ENCODE results near the gene KIF6. TPM values are rescaled to one million over a fixed set of nuclear protein-coding genes. Genes with fewer than 3 reads are reported as not detected.
"Not testable (repeated sequence)": the region's sequence is repeated elsewhere in the genome, so short reads cannot be mapped to it uniquely, and the experiment has no call there.

Gene KIF6
- total RNA-seq, 5 donors from 2014 or later (not counting 1 experiment from before 2014, with no cell fraction given): 0.53 TPM; not detected in 4

DNA sequence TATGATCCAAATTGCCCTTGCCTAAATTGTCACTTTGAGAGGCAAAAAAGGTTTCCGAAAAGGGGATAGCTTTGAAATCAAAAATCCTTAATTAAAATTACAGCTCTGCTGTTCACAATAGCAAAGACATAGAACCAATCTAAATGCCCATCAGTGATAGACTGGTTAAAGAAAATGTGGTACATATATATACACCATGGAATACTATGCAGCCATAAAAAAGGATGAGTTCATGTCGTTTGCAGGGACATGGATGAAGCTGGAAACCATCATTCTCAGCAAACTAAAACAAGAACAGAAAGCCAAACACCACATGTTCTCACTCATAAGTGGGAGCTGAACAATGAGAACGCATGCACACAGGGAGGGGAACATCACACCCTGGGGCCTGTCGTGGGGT is 1.9 kb downstream of the KIF6 start:
- H3K4me1 Mint-ChIP-seq; H3K4me3 ChIP-seq (ENCODE audit: control insufficient read depth in 1 of 2, extremely low read depth in 1 of 2, low read length in 1 of 2); DNase-seq; H3K36me3 ChIP-seq (ENCODE audit: control insufficient read depth in 2 of 2, extremely low read depth in 1 of 2, insufficient read depth in 1 of 2, low read length in 1 of 2); H3K27ac Mint-ChIP-seq; H3K9me3 Mint-ChIP-seq; H3K9me3 ChIP-seq; H3K27ac ChIP-seq (ENCODE audit: low read length); H3K27me3 Mint-ChIP-seq; CTCF ChIA-PET; H3K27me3 ChIP-seq (replicated peaks in 1 of 2; ENCODE audit: control insufficient read depth in 2 of 2, extremely low read depth in 1 of 2, insufficient read depth in 2 of 2, low read length in 1 of 2); ATAC-seq (replicated peaks in 1 of 4); H3K36me3 Mint-ChIP-seq; POLR2A ChIA-PET; H3K4me3 Mint-ChIP-seq: not testable (repeated sequence)
- H3K4me1 ChIP-seq (ENCODE audit: control insufficient read depth in 1 of 2, extremely low read depth in 1 of 2, insufficient read depth in 2 of 2, low read length in 2 of 2): peaks cover 2 to 12% of the 10 kb centered on the region in 2 experiments
- WGBS (ENCODE audit: insufficient coverage): 60% methylated on average over 1 of the region's 4 CpGs

DNA sequence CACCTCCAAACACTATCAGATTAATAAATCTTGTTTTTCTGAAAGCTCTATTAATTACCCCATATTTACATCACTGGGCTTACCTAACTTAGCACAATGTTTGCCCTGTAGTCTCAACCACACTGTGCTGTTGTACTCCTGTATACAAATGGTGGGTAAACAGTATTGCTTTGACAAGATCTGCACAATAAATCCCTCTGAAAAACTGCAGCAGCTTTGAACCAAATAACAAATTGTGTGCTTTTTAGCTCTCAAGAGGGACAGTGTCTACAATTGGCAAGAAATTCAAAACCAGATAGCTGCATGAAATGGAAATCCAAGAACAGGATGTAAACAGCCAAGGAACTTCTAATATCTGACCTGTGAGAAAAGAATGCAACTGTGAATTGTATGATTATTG is 10.4 kb downstream of the KIF6 start:
- POLR2A ChIA-PET: no interaction called here
- ATAC-seq (replicated peaks in 1 of 4): no peak
- no peaks in the 10 kb centered on the region for H3K9me3 ChIP-seq
- Mint-ChIP-seq H3K4me1 (no peaks in the 10 kb centered on the region), H3K4me3 (no peak overlapping the region), H3K27ac (no peak overlapping the region), H3K36me3 (no peaks in the 10 kb centered on the region), H3K9me3 (no peaks in the 10 kb centered on the region), H3K27me3 (peaks cover 4 to 10% of the 10 kb centered on the region in 2 donors)
- DNase-seq: no peak
- no peak overlapping the region for H3K27ac ChIP-seq (ENCODE audit: low read length)
- no peak overlapping the region for H3K4me3 ChIP-seq (ENCODE audit: control insufficient read depth in 1 of 2, extremely low read depth in 1 of 2, low read length in 1 of 2)
- CTCF ChIA-PET: no interaction called here
- H3K27me3 ChIP-seq (replicated peaks in 1 of 2; ENCODE audit: control insufficient read depth in 2 of 2, extremely low read depth in 1 of 2, insufficient read depth in 2 of 2, low read length in 1 of 2): no peaks in the 10 kb centered on the region
- H3K4me1 ChIP-seq (ENCODE audit: control insufficient read depth in 1 of 2, extremely low read depth in 1 of 2, insufficient read depth in 2 of 2, low read length in 2 of 2): no peaks in the 10 kb centered on the region
- no peaks in the 10 kb centered on the region for H3K36me3 ChIP-seq (ENCODE audit: control insufficient read depth in 2 of 2, extremely low read depth in 1 of 2, insufficient read depth in 1 of 2, low read length in 1 of 2)

DNA sequence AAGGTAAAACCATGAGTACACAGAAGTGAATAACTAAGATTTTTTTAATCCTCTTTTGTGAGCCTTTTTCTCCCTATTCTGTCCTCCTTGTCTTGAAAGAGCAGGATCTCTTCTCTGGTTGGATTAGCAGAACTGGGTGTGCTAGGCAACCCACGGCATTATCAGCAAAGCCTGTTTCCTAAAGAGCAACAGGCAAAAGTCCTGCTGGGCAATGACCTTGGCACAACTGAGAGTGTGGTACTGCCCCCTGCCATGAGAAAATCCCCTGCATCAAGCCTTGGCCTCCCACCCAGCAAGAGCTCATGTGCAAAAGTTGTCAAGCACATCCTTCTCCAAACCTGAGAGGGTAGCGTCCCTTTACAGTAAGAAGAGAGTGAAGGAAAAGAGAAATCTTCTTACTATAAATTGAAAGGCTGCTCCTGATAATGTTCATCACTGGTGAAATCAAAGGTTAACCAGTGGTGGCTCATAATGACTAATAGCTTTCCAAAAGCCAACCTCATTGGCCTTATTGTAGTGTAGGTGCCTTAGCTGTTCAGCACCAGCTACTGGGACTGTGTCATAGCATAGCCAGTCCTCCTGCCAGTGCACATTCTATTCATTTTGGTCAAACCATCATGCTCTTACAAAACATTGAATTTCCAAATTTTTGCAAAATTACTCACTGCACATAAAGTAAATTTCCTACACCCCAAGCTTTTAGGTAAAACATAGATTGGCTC is 17.1 kb downstream of the KIF6 start:
- peaks cover 3 to 9% of the 10 kb centered on the region in 2 donors for H3K27me3 Mint-ChIP-seq
- no peak overlapping the region for H3K27ac Mint-ChIP-seq
- Histone ChIP-seq H3K4me3 (ENCODE audit: control insufficient read depth in 1 of 2, extremely low read depth in 1 of 2, low read length in 1 of 2) (no peak overlapping the region), H3K36me3 (ENCODE audit: control insufficient read depth in 2 of 2, extremely low read depth in 1 of 2, insufficient read depth in 1 of 2, low read length in 1 of 2) (no peaks in the 10 kb centered on the region), H3K27ac (ENCODE audit: low read length) (no peak overlapping the region), H3K27me3 (replicated peaks in 1 of 2; ENCODE audit: control insufficient read depth in 2 of 2, extremely low read depth in 1 of 2, insufficient read depth in 2 of 2, low read length in 1 of 2) (no peaks in the 10 kb centered on the region), H3K9me3 (no peaks in the 10 kb centered on the region), H3K4me1 (ENCODE audit: control insufficient read depth in 1 of 2, extremely low read depth in 1 of 2, insufficient read depth in 2 of 2, low read length in 2 of 2) (no peaks in the 10 kb centered on the region)
- no peaks in the 10 kb centered on the region for H3K4me1 Mint-ChIP-seq
- DNase-seq (no peak), ATAC-seq (replicated peaks in 1 of 4) (no peak)
- 88% methylated on average over 1 of the region's 2 CpGs for WGBS (ENCODE audit: insufficient coverage)
- H3K9me3 Mint-ChIP-seq: no peaks in the 10 kb centered on the region
- CTCF ChIA-PET: no interaction called here
- no peaks in the 10 kb centered on the region for H3K36me3 Mint-ChIP-seq
- POLR2A ChIA-PET: no interaction called here
- no peak overlapping the region for H3K4me3 Mint-ChIP-seq

DNA sequence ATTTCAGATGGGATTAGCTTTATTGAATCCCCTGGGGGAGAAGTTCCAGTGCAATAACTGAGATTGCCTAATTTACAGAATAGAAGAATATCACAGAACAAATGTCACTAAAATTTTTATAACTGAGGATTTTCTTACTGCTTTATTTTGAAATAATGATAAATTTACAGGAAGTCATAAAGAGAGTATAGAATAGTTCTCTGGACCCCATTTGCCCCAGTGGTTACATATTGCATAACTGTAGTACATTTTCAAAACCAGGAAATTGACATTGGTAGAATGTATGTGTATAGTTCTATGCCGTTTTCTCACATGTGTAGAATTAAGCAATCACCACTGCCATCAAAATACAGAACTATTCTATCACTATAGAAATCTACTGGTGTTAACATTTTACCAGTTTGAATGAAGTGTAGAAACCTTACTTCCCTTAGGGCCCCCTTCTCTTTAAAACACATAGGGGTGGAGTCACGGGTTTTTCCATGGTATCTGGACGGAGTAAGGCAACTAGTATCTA is 18.3 kb downstream of the KIF6 start:
- no peaks in the 10 kb centered on the region for H3K4me1 Mint-ChIP-seq
- ATAC-seq (replicated peaks in 1 of 4) (no peak), DNase-seq (no peak)
- H3K4me3 Mint-ChIP-seq: no peak overlapping the region
- no peak overlapping the region for H3K27ac Mint-ChIP-seq
- H3K9me3 Mint-ChIP-seq: no peaks in the 10 kb centered on the region
- WGBS (ENCODE audit: insufficient coverage): 80% methylated on average over 1 of the region's 3 CpGs
- H3K4me3 ChIP-seq (ENCODE audit: control insufficient read depth in 1 of 2, extremely low read depth in 1 of 2, low read length in 1 of 2): no peak overlapping the region
- H3K27me3 ChIP-seq (replicated peaks in 1 of 2; ENCODE audit: control insufficient read depth in 2 of 2, extremely low read depth in 1 of 2, insufficient read depth in 2 of 2, low read length in 1 of 2): no peaks in the 10 kb centered on the region
- H3K27me3 Mint-ChIP-seq: peaks cover 3 to 9% of the 10 kb centered on the region in 2 donors
- ChIA-PET CTCF (no interaction called here), POLR2A (no interaction called here)
- no peaks in the 10 kb centered on the region for H3K4me1 ChIP-seq (ENCODE audit: control insufficient read depth in 1 of 2, extremely low read depth in 1 of 2, insufficient read depth in 2 of 2, low read length in 2 of 2)
- no peaks in the 10 kb centered on the region for H3K36me3 ChIP-seq (ENCODE audit: control insufficient read depth in 2 of 2, extremely low read depth in 1 of 2, insufficient read depth in 1 of 2, low read length in 1 of 2)
- H3K27ac ChIP-seq (ENCODE audit: low read length): no peak overlapping the region
- no peaks in the 10 kb centered on the region for H3K36me3 Mint-ChIP-seq
- H3K9me3 ChIP-seq: no peaks in the 10 kb centered on the region

DNA sequence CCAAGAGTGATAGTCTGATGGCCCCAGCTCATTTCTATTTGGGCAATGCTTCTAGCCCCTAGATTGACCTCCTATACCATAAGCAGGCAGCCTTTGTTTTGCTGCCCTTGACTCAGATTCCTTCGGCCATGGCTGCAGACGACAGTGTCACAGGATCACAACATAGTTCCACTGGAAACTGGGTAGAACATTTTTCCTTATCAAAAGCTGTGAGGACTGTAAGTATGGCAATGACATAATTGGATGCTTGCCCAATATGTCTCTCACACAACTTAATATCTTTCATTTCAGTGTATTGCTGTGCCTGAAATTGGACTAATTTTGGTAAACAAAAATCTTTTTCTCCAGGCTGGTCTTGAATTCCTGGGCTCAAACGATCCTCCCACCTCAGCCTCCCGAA is 22.9 kb downstream of the KIF6 start:
- no peak overlapping the region for H3K27ac ChIP-seq (ENCODE audit: low read length)
- DNase-seq (no peak), ATAC-seq (replicated peaks in 1 of 4) (no peak)
- ChIA-PET CTCF (no interaction called here), POLR2A (no interaction called here)
- Mint-ChIP-seq H3K9me3 (no peaks in the 10 kb centered on the region), H3K4me1 (no peaks in the 10 kb centered on the region), H3K27me3 (peaks cover 3 to 5% of the 10 kb centered on the region in 2 donors), H3K4me3 (no peak overlapping the region), H3K27ac (no peak overlapping the region), H3K36me3 (no peaks in the 10 kb centered on the region)
- no peaks in the 10 kb centered on the region for H3K27me3 ChIP-seq (replicated peaks in 1 of 2; ENCODE audit: control insufficient read depth in 2 of 2, extremely low read depth in 1 of 2, insufficient read depth in 2 of 2, low read length in 1 of 2)
- no peaks in the 10 kb centered on the region for H3K4me1 ChIP-seq (ENCODE audit: control insufficient read depth in 1 of 2, extremely low read depth in 1 of 2, insufficient read depth in 2 of 2, low read length in 2 of 2)
- WGBS (ENCODE audit: insufficient coverage): no CpG with 5 or more reads among the region's 4 CpGs
- no peaks in the 10 kb centered on the region for H3K9me3 ChIP-seq
- no peaks in the 10 kb centered on the region for H3K36me3 ChIP-seq (ENCODE audit: control insufficient read depth in 2 of 2, extremely low read depth in 1 of 2, insufficient read depth in 1 of 2, low read length in 1 of 2)
- H3K4me3 ChIP-seq (ENCODE audit: control insufficient read depth in 1 of 2, extremely low read depth in 1 of 2, low read length in 1 of 2): no peak overlapping the region

DNA sequence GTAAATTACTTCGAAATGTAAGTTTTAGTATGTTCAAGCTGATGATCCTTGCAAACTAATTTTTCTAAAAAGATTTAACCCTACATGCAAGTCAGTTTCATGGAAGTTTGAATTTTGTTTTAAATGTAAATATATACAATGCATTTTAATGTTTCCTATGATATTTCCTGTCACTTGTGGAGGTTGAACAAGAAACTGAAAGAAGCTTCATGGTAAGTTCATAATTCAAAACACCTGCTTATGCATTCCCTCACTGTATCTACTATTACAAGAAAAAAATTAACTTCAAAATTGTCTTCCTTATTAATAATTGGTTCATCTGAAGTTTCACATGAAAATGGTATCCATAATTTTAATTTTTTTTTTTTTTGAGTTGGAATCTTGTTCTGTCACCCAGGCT is 24.8 kb downstream of the KIF6 start:
- ChIA-PET POLR2A (interaction anchor here in 1 of 2 donors (0.6 kb wide), 1 partner anchor 34 kb away, joined by 4 read pairs; no protein-coding TSS in a partner anchor), CTCF (no interaction called here)
- no peaks in the 10 kb centered on the region for H3K4me1 Mint-ChIP-seq
- no peaks in the 10 kb centered on the region for H3K36me3 ChIP-seq (ENCODE audit: control insufficient read depth in 2 of 2, extremely low read depth in 1 of 2, insufficient read depth in 1 of 2, low read length in 1 of 2)
- H3K4me3 ChIP-seq (ENCODE audit: control insufficient read depth in 1 of 2, extremely low read depth in 1 of 2, low read length in 1 of 2): no peak overlapping the region
- ATAC-seq (replicated peaks in 1 of 4) (no peak), DNase-seq (no peak)
- no peaks in the 10 kb centered on the region for H3K36me3 Mint-ChIP-seq
- no peaks in the 10 kb centered on the region for H3K9me3 ChIP-seq
- no peak overlapping the region for H3K27ac ChIP-seq (ENCODE audit: low read length)
- no peaks in the 10 kb centered on the region for H3K4me1 ChIP-seq (ENCODE audit: control insufficient read depth in 1 of 2, extremely low read depth in 1 of 2, insufficient read depth in 2 of 2, low read length in 2 of 2)
- H3K27ac Mint-ChIP-seq: no peak overlapping the region
- H3K4me3 Mint-ChIP-seq: no peak overlapping the region
- peaks cover 3 to 9% of the 10 kb centered on the region in 2 donors for H3K27me3 Mint-ChIP-seq
- no peaks in the 10 kb centered on the region for H3K9me3 Mint-ChIP-seq
- no CpG with 5 or more reads among the region's 1 CpG for WGBS (ENCODE audit: insufficient coverage)
- no peaks in the 10 kb centered on the region for H3K27me3 ChIP-seq (replicated peaks in 1 of 2; ENCODE audit: control insufficient read depth in 2 of 2, extremely low read depth in 1 of 2, insufficient read depth in 2 of 2, low read length in 1 of 2)

DNA sequence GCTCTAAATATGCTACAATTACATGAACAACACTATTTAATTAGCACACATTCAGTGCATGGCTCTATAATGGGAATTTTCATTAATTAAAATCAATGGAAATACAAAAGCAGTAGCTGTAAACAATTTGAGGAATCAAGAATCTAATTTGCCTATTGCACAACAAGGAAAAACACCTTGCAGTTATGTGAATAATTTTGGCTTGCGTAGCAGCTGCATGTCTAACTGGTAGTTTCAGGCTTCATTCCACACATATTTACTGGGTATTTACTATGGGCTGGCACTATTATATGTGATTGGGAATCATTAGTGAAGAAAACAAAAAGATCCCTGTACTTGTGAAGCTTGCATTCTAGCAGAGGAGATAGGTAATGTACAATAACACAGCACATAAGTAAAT is 26.4 kb downstream of the KIF6 start:
- CTCF ChIA-PET: no interaction called here
- H3K4me1 Mint-ChIP-seq: no peaks in the 10 kb centered on the region

More for the DNA sequence above, 26.4 kb downstream of the KIF6 start:
- H3K27me3 ChIP-seq (replicated peaks in 1 of 2; ENCODE audit: control insufficient read depth in 2 of 2, extremely low read depth in 1 of 2, insufficient read depth in 2 of 2, low read length in 1 of 2): no peaks in the 10 kb centered on the region
- no peaks in the 10 kb centered on the region for H3K9me3 Mint-ChIP-seq
- WGBS (ENCODE audit: insufficient coverage): no CpG with 5 or more reads among the region's 1 CpG
- no peak overlapping the region for H3K4me3 Mint-ChIP-seq
- H3K9me3 ChIP-seq: no peaks in the 10 kb centered on the region
- H3K36me3 Mint-ChIP-seq: no peaks in the 10 kb centered on the region
- peaks cover under 1 to 13% of the 10 kb centered on the region in 2 donors for H3K27me3 Mint-ChIP-seq
- ATAC-seq (replicated peaks in 1 of 4) (no peak), DNase-seq (no peak)
- no peak overlapping the region for H3K27ac ChIP-seq (ENCODE audit: low read length)
- H3K36me3 ChIP-seq (ENCODE audit: control insufficient read depth in 2 of 2, extremely low read depth in 1 of 2, insufficient read depth in 1 of 2, low read length in 1 of 2): no peaks in the 10 kb centered on the region
- H3K4me3 ChIP-seq (ENCODE audit: control insufficient read depth in 1 of 2, extremely low read depth in 1 of 2, low read length in 1 of 2): no peak overlapping the region
- no peaks in the 10 kb centered on the region for H3K4me1 ChIP-seq (ENCODE audit: control insufficient read depth in 1 of 2, extremely low read depth in 1 of 2, insufficient read depth in 2 of 2, low read length in 2 of 2)
- no peak overlapping the region for H3K27ac Mint-ChIP-seq
- POLR2A ChIA-PET: no interaction called here

Measured in T-cell (primary cell).